ENCODE results near the gene REG4. TPM values are rescaled to one million over a fixed set of nuclear protein-coding genes. Genes with fewer than 3 reads are reported as not detected.

REG4 gene
- polyA plus RNA-seq, 3 donors = not detected

DNA sequence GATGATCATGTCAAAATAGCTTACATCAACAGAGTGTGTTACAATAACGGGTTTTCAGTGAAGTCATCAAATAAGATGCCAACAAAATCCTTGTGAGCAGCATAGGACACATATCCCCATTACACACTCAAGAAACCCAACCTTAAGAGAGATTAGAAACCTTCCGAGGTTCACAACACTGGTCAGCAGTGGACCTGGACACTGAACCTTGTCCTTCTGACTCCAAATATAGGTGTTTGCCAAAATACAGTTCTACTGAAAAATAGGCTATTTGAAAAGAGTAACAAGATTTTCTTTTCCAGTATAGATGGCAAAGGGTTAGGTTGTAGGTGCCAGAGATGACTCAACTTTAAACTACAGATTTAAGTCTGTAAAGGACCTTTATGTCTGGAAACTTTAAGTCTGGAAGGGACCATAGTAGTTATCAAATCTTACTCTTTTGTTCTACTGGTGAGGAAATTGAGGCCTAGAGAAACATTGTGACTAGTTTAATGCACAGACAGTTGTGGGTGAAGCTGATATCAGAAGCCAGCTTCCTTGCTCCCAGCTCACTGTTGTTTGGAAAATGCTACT is 811 bp upstream of the REG4 start:
- TF ChIP-seq, protein P1, sequence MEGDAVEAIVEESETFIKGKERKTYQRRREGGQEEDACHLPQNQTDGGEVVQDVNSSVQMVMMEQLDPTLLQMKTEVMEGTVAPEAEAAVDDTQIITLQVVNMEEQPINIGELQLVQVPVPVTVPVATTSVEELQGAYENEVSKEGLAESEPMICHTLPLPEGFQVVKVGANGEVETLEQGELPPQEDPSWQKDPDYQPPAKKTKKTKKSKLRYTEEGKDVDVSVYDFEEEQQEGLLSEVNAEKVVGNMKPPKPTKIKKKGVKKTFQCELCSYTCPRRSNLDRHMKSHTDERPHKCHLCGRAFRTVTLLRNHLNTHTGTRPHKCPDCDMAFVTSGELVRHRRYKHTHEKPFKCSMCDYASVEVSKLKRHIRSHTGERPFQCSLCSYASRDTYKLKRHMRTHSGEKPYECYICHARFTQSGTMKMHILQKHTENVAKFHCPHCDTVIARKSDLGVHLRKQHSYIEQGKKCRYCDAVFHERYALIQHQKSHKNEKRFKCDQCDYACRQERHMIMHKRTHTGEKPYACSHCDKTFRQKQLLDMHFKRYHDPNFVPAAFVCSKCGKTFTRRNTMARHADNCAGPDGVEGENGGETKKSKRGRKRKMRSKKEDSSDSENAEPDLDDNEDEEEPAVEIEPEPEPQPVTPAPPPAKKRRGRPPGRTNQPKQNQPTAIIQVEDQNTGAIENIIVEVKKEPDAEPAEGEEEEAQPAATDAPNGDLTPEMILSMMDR (IDR thresholded peaks at IDR 0.05) = no peak
- H3K36me3 ChIP-seq (replicated peaks in 1 of 2; ENCODE audit: control insufficient read depth in 1 of 2, insufficient read depth in 2 of 2, low read length in 2 of 2) = no peaks in the 10 kb centered on the region
- H3K4me2 ChIP-seq (replicated peaks; ENCODE audit: extremely low read depth, low read length, poor library complexity, severe bottlenecking) = no peak overlapping the region
- H3K27me3 Mint-ChIP-seq (ENCODE audit: low read depth in 3 of 3) = peaks cover 1 to 7% (median 3%) of the 10 kb centered on the region in 3 donors
- no peak for DNase-seq
- H3K4me3 Mint-ChIP-seq = no peak overlapping the region
- no peak overlapping the region for H3K4me3 ChIP-seq (replicated peaks in 1 of 3; ENCODE audit: low read depth in 2 of 3, low read length in 3 of 3)
- H2AFZ ChIP-seq (ENCODE audit: insufficient read depth, low read depth, low read length, poor library complexity, severe bottlenecking) = no peak overlapping the region
- H3K27ac ChIP-seq (ENCODE audit: low read depth in 1 of 2, low read length in 2 of 2) = no peak overlapping the region
- no peaks in the 10 kb centered on the region for H3K36me3 Mint-ChIP-seq
- no peaks in the 10 kb centered on the region for H3K79me2 ChIP-seq (ENCODE audit: insufficient read depth, low read length)
- no peak overlapping the region for H3K9ac ChIP-seq (ENCODE audit: insufficient read depth, low read length, poor library complexity, severe bottlenecking)
- H4K20me1 ChIP-seq (ENCODE audit: insufficient read depth, low read length) = no peaks in the 10 kb centered on the region
- no peaks in the 10 kb centered on the region for H3K27me3 ChIP-seq (ENCODE audit: control insufficient read depth in 2 of 2, insufficient read depth in 2 of 2, low read length in 2 of 2)
- no peak overlapping the region for H3K27ac Mint-ChIP-seq
- intact Hi-C loops (cut with micrococcal nuclease) = no loop called here
- no peaks in the 10 kb centered on the region for H3K4me1 Mint-ChIP-seq
- H3K9me3 Mint-ChIP-seq = no peaks in the 10 kb centered on the region
- no peaks in the 10 kb centered on the region for H3K4me1 ChIP-seq (ENCODE audit: control insufficient read depth in 1 of 2, insufficient read depth in 2 of 2, low read length in 2 of 2)
- H3K9me3 ChIP-seq (replicated peaks in 1 of 2; ENCODE audit: control insufficient read depth in 1 of 2, insufficient read depth in 1 of 2, low read length in 2 of 2) = no peaks in the 10 kb centered on the region
- WGBS (ENCODE audit: insufficient coverage) = 83% methylated on average over 1 of the region's 2 CpGs

DNA sequence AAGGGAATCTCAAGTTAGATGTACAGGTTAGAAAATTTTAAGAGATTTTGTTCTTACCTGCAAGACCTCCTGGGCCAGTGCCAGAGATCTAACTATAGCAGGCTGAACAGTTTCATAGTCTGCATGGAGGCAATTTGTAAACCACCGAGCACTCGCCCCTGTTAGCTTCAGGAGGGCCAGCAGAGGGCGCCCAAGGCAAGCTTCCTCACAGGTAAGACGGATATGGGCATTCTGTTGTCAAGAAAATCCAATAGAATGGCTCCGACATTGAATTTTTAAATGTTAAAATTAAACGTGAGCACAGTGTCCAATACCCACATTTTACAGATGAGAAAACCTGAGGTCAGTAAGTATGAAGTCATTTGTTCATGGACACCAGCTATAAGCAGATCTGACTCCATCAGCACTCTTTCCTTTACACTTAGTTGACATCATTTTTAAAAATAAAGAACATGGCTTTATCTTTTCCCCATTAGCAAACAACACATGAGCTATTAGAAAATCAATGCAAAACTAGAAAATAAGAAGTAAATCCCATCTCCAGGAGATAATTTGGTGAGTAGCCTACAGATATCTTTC is 2.2 kb downstream of the REG4 start:
- Histone ChIP-seq H2AFZ (ENCODE audit: insufficient read depth, low read depth, low read length, poor library complexity, severe bottlenecking) (no peak overlapping the region), H3K27me3 (ENCODE audit: control insufficient read depth in 2 of 2, insufficient read depth in 2 of 2, low read length in 2 of 2) (no peaks in the 10 kb centered on the region), H4K20me1 (ENCODE audit: insufficient read depth, low read length) (no peaks in the 10 kb centered on the region), H3K27ac (ENCODE audit: low read depth in 1 of 2, low read length in 2 of 2) (no peak overlapping the region), H3K4me1 (ENCODE audit: control insufficient read depth in 1 of 2, insufficient read depth in 2 of 2, low read length in 2 of 2) (no peaks in the 10 kb centered on the region), H3K4me3 (replicated peaks in 1 of 3; ENCODE audit: low read depth in 2 of 3, low read length in 3 of 3) (no peak overlapping the region), H3K79me2 (ENCODE audit: insufficient read depth, low read length) (no peaks in the 10 kb centered on the region), H3K36me3 (replicated peaks in 1 of 2; ENCODE audit: control insufficient read depth in 1 of 2, insufficient read depth in 2 of 2, low read length in 2 of 2) (no peaks in the 10 kb centered on the region), H3K9me3 (replicated peaks in 1 of 2; ENCODE audit: control insufficient read depth in 1 of 2, insufficient read depth in 1 of 2, low read length in 2 of 2) (no peaks in the 10 kb centered on the region), H3K9ac (ENCODE audit: insufficient read depth, low read length, poor library complexity, severe bottlenecking) (no peak overlapping the region), H3K4me2 (replicated peaks; ENCODE audit: extremely low read depth, low read length, poor library complexity, severe bottlenecking) (no peak overlapping the region)
- intact Hi-C loops (cut with micrococcal nuclease) = no loop called here
- H3K27me3 Mint-ChIP-seq (ENCODE audit: low read depth in 3 of 3) = peaks cover 1 to 7% (median 4%) of the 10 kb centered on the region in 3 donors
- no peak overlapping the region for H3K4me3 Mint-ChIP-seq
- no peaks in the 10 kb centered on the region for H3K4me1 Mint-ChIP-seq
- H3K27ac Mint-ChIP-seq = no peak overlapping the region
- peaks cover 0 to 2% (median 0%) of the 10 kb centered on the region in 7 donors for H3K9me3 Mint-ChIP-seq
- H3K36me3 Mint-ChIP-seq = no peaks in the 10 kb centered on the region
- TF ChIP-seq, protein P1 (IDR thresholded peaks at IDR 0.05) = peak; percentile 97
- 0% methylated on average over 3 of the region's 6 CpGs for WGBS (ENCODE audit: insufficient coverage)
- DNase-seq = peak; percentile 41 to 62 (median 52)

Data from CD14-positive monocyte (primary cell).